DOHH2 (cell line): Measurements from ENCODE around the gene M6PR.
"Not testable (repeated sequence)": the region's sequence is repeated elsewhere in the genome, so short reads cannot be mapped to it uniquely, and the experiment has no call there.

Experiments
- H3F3A ChIP-seq: fragments of 200-600 bp; sonication (generic), shearing (Covaris generic); 2 replicates; pipeline ENCODE4 v1.6.0; 2016; ENCODE audit warnings: antibody characterized with exemption, mild to moderate bottlenecking; ENCODE audit not compliant: control insufficient read depth, insufficient read depth
- H3K27ac ChIP-seq: fragments of 200-600 bp; sonication (generic); 2 replicates; pipeline ENCODE4 v1.5.1; 2014; ENCODE audit warnings: low read depth, mild to moderate bottlenecking, low read length, moderate library complexity
- H3K27me3 ChIP-seq: fragments of 200-600 bp; sonication (generic); 2 replicates; pipeline ENCODE4 v1.6.1; 2014; ENCODE audit warnings: mild to moderate bottlenecking, low read length, mixed read lengths; ENCODE audit not compliant: control insufficient read depth
- H3K36me3 ChIP-seq: fragments of 200-600 bp; sonication (generic); 2 replicates; pipeline ENCODE4 v1.6.1; 2014; ENCODE audit warnings: mild to moderate bottlenecking, low read length, moderate library complexity, mixed read lengths; ENCODE audit not compliant: control insufficient read depth
- H3K4me1 ChIP-seq: fragments of 200-600 bp; sonication (generic); 2 replicates; pipeline ENCODE4 v1.6.1; 2014; ENCODE audit warnings: mild to moderate bottlenecking, low read length, mixed read lengths; ENCODE audit not compliant: control insufficient read depth
- H3K4me2 ChIP-seq: fragments of 200-600 bp; sonication (generic); 2 replicates; pipeline ENCODE4 v1.6.0; 2014; ENCODE audit warnings: mild to moderate bottlenecking, low read length, moderate library complexity
- H3K4me3 ChIP-seq: fragments of 200-600 bp; sonication (generic); 2 replicates; pipeline ENCODE4 v1.5.1; 2014; ENCODE audit warnings: mild to moderate bottlenecking, low read length, mixed read lengths
- H3K79me2 ChIP-seq: fragments of 200-600 bp; sonication (generic); 2 replicates; pipeline ENCODE4 v1.6.1; 2014; ENCODE audit warnings: mild to moderate bottlenecking, low read length, mixed read lengths; ENCODE audit not compliant: control insufficient read depth
- H3K9me2 ChIP-seq: fragments of 200-600 bp; sonication (generic); replicated peaks from 2 replicates; pipeline ENCODE4 v1.6.1; 2014; ENCODE audit warnings: mild to moderate bottlenecking, low read length, mixed read lengths; ENCODE audit not compliant: control insufficient read depth
- H3K9me3 ChIP-seq: fragments of 200-600 bp; sonication (generic); 2 replicates; pipeline ENCODE4 v1.6.1; 2014; ENCODE audit warnings: antibody characterized with exemption, low read length, mixed read lengths; ENCODE audit not compliant: control insufficient read depth, insufficient read depth
- H4K20me1 ChIP-seq: fragments of 200-600 bp; sonication (generic); 2 replicates; pipeline ENCODE4 v1.6.0; 2014; ENCODE audit warnings: low read depth, mild to moderate bottlenecking, antibody characterized with exemption, low read length, moderate library complexity; ENCODE audit not compliant: control insufficient read depth, insufficient read depth
- EZH2phosphoT487 ChIP-seq: fragments of 200-600 bp; sonication (generic); IDR thresholded peaks from 2 replicates; pipeline ENCODE4 v1.6.1; 2017; ENCODE audit warnings: borderline replicate concordance, mild to moderate bottlenecking, antibody characterized with exemption, low read length, moderate library complexity, mixed read lengths
- TF ChIP-seq, protein P1 (sequence below): fragments of 200-600 bp; sonication (generic); IDR thresholded peaks from one replicate; pipeline ENCODE4 v1.5.1; 2014; ENCODE audit warnings: antibody characterized with exemption, mild to moderate bottlenecking, low read depth, low read length; ENCODE audit not compliant: poor library complexity, severe bottlenecking

M6PR gene

GRCh38 chr12:8903646-8904045 is 45.8 kb downstream of the M6PR start:
- Histone ChIP-seq H3K4me3 (no peak overlapping the region), H3K27me3 (no peaks in the 10 kb centered on the region), H3K9me3 (no peaks in the 10 kb centered on the region), H3K79me2 (no peaks in the 10 kb centered on the region), H3K9me2 (no peaks in the 10 kb centered on the region), H4K20me1 (no peaks in the 10 kb centered on the region), H3K36me3 (no peaks in the 10 kb centered on the region), H3K4me2 (no peak overlapping the region), H3K4me1 (peaks cover 33% of the 10 kb centered on the region), H3F3A (no peaks in the 10 kb centered on the region), H3K27ac (no peak overlapping the region)
- TF ChIP-seq, protein P1, sequence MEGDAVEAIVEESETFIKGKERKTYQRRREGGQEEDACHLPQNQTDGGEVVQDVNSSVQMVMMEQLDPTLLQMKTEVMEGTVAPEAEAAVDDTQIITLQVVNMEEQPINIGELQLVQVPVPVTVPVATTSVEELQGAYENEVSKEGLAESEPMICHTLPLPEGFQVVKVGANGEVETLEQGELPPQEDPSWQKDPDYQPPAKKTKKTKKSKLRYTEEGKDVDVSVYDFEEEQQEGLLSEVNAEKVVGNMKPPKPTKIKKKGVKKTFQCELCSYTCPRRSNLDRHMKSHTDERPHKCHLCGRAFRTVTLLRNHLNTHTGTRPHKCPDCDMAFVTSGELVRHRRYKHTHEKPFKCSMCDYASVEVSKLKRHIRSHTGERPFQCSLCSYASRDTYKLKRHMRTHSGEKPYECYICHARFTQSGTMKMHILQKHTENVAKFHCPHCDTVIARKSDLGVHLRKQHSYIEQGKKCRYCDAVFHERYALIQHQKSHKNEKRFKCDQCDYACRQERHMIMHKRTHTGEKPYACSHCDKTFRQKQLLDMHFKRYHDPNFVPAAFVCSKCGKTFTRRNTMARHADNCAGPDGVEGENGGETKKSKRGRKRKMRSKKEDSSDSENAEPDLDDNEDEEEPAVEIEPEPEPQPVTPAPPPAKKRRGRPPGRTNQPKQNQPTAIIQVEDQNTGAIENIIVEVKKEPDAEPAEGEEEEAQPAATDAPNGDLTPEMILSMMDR = no peak
- no peak for TF ChIP-seq EZH2phosphoT487

- not testable (repeated sequence) for H3K79me2 ChIP-seq, H3K27ac ChIP-seq, H3K4me3 ChIP-seq, H3F3A ChIP-seq, H3K9me2 ChIP-seq, H4K20me1 ChIP-seq, H3K9me3 ChIP-seq, H3K36me3 ChIP-seq, H3K27me3 ChIP-seq
- H3K4me2 ChIP-seq = peak overlapping the region; percentile 18
- peaks cover 33% of the 10 kb centered on the region for H3K4me1 ChIP-seq
Observed at GRCh38 chr12:8902703-8903102, 46.7 kb downstream of the M6PR start.

DNA sequence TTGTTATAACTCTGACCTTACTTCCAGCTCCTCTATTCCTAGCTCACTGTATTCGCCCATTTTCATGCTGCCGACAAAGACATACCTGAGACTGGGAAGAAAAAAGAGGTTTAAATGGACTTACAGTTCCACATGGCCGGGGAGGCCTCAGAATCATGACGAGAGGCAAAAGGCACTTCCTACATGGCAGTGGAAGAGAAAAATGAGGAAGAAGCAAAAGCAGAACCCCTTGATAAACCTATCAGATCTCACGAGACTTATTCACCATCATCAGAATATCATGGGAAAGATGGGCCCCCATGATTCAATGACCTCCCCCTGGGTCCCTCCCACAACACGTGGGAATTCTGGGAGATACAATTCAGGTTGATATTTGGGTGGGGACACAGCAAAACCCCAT is 49.6 kb downstream of the M6PR start:
- Histone ChIP-seq H3K4me2 (no peak overlapping the region; the same call in 1 of the 2 replicates), H3K27ac (no peak overlapping the region)

GRCh38 chr12:8897081-8897480 is 52.4 kb downstream of the M6PR start:
- TF ChIP-seq, protein P1 = no peak
- no peak for TF ChIP-seq EZH2phosphoT487
- Histone ChIP-seq H3K4me2 (no peak overlapping the region), H3K4me3 (no peak overlapping the region), H3K27ac (no peak overlapping the region), H3K9me2 (no peaks in the 10 kb centered on the region), H3K9me3 (no peaks in the 10 kb centered on the region), H3K79me2 (no peaks in the 10 kb centered on the region), H3K36me3 (no peaks in the 10 kb centered on the region), H4K20me1 (no peaks in the 10 kb centered on the region), H3K4me1 (no peaks in the 10 kb centered on the region), H3F3A (no peaks in the 10 kb centered on the region), H3K27me3 (no peaks in the 10 kb centered on the region)

More for the DNA sequence above, 49.6 kb downstream of the M6PR start:
- H3K4me1 ChIP-seq = peaks cover 17% of the 10 kb centered on the region
- H3K9me2 ChIP-seq = no peaks in the 10 kb centered on the region
- no peaks in the 10 kb centered on the region for H3K27me3 ChIP-seq
- no peaks in the 10 kb centered on the region for H3F3A ChIP-seq
- H3K36me3 ChIP-seq = no peaks in the 10 kb centered on the region
- TF ChIP-seq, protein P1 = no peak
- no peak for TF ChIP-seq EZH2phosphoT487
- no peaks in the 10 kb centered on the region for H3K9me3 ChIP-seq
- no peaks in the 10 kb centered on the region for H3K79me2 ChIP-seq
- H4K20me1 ChIP-seq = no peaks in the 10 kb centered on the region
- 0 out of 2 replicates have a peak overlapping the region, but pooled peaks have one; percentile 5 for H3K4me3 ChIP-seq
